GM19397 (cell line): ENCODE results near the gene ZNF385B.

Experiments used
- ATAC-seq: cut with Tn5 transposase; IDR thresholded peaks from one replicate; pipeline ENCODE4 v1.9.1; 2021; ENCODE audit warnings: mild to moderate bottlenecking, moderate library complexity; ENCODE audit not compliant: unreplicated experiment

ZNF385B gene

GRCh38 chr2:179559108-179559806, 302.2 kb downstream of the ZNF385B start:
- no peak for ATAC-seq

- no peak for ATAC-seq
These were observed 303.1 kb downstream of the ZNF385B start for GRCh38 chr2:179558010-179558934.

GRCh38 chr2:179556425-179556824, 305.0 kb downstream of the ZNF385B start:
- no peak for ATAC-seq

- no peak for ATAC-seq
These were observed 305.6 kb downstream of the ZNF385B start for GRCh38 chr2:179555691-179556283.

- ATAC-seq, result no peak
These were observed 306.6 kb downstream of the ZNF385B start for GRCh38 chr2:179554639-179555386.

GRCh38 chr2:179553382-179553781, 308.0 kb downstream of the ZNF385B start:
- ATAC-seq, result no peak

GRCh38 chr2:179551539-179552045, 309.8 kb downstream of the ZNF385B start:
- ATAC-seq, result no peak

GRCh38 chr2:179550849-179551248, 310.6 kb downstream of the ZNF385B start:
- ATAC-seq, result no peak

- ATAC-seq, result no peak
These were observed 311.2 kb downstream of the ZNF385B start for GRCh38 chr2:179550214-179550613.

- no peak for ATAC-seq
These were observed 314.8 kb downstream of the ZNF385B start for GRCh38 chr2:179546656-179547055.

- no peak for ATAC-seq
These were observed 316.4 kb downstream of the ZNF385B start for GRCh38 chr2:179545024-179545423.

- no peak for ATAC-seq
These were observed 318.0 kb downstream of the ZNF385B start for GRCh38 chr2:179543361-179543901.

- ATAC-seq, result no peak
These were observed 319.8 kb downstream of the ZNF385B start for GRCh38 chr2:179541586-179541985.

- ATAC-seq, result no peak
These were observed 322.3 kb downstream of the ZNF385B start for GRCh38 chr2:179539124-179539511.

GRCh38 chr2:179538406-179539123, 322.8 kb downstream of the ZNF385B start:
- ATAC-seq, result no peak

- no peak for ATAC-seq
These were observed 325.2 kb downstream of the ZNF385B start for GRCh38 chr2:179536185-179536584.

GRCh38 chr2:179533875-179534274, 327.5 kb downstream of the ZNF385B start:
- ATAC-seq, result no peak

- no peak for ATAC-seq
These were observed 328.5 kb downstream of the ZNF385B start for GRCh38 chr2:179532863-179533278.

- ATAC-seq, result no peak
These were observed 332.8 kb downstream of the ZNF385B start for GRCh38 chr2:179528576-179529069.

GRCh38 chr2:179525340-179525739, 336.1 kb downstream of the ZNF385B start:
- ATAC-seq, result no peak
